HEK293 (cell line): ENCODE measurements around the gene SUN3.

Source experiments
- CTCF ChIA-PET: fragments of 350-600 bp; formaldehyde crosslinking; extraction: SDS; loops from one replicate; lab custom pipeline; 2021; ENCODE audit warnings: antibody characterized with exemption; lab: Yijun Ruan, JAX
- POLR2A ChIA-PET: fragments of 300-600 bp; formaldehyde crosslinking; extraction: SDS; loops from one replicate; lab custom pipeline; 2020; ENCODE audit warnings: antibody characterized with exemption, inconsistent platforms; lab: Yijun Ruan, JAX
- H3K27ac ChIP-seq: fragments of 200-500 bp; sonication (Bioruptor generic); 2 replicates; pipeline ENCODE4 v1.5.1; 2014; ENCODE audit warnings: low read depth, low read length, control low read depth, inconsistent platforms; ENCODE audit errors: extremely low read depth
- H3K36me3 ChIP-seq, 2 experiments: fragments of 200-500 bp in 1 of 2; sonication (Bioruptor generic) in 1 of 2; 1 replicate in 1 of 2; 2 replicates in 1 of 2; pipeline ENCODE4 v1.5.1; 2014 to 2017; ENCODE audit warnings: inconsistent platforms in 2 of 2, low read length in 2 of 2; ENCODE audit not compliant: control insufficient read depth in 2 of 2, insufficient read depth in 1 of 2
- H3K4me1 ChIP-seq: fragments of 200-500 bp; sonication (Bioruptor generic); 2 replicates; pipeline ENCODE4 v1.5.1; 2014; ENCODE audit warnings: mild to moderate bottlenecking, low read length, inconsistent platforms; ENCODE audit not compliant: control insufficient read depth, insufficient read depth
- H3K4me3 ChIP-seq: 2 replicates; pipeline ENCODE4 v1.5.1; 2011; ENCODE audit warnings: low read depth, mild to moderate bottlenecking, control low read depth, low read length, moderate library complexity
- H3K9me3 ChIP-seq: fragments of 200-500 bp; sonication (Bioruptor generic); 2 replicates; pipeline ENCODE4 v1.5.1; 2014; ENCODE audit warnings: low read depth, low read length, inconsistent platforms; ENCODE audit not compliant: control insufficient read depth, insufficient read depth
- BCL11A ChIP-seq: fragments of 450-650 bp; formaldehyde crosslinking; IDR thresholded peaks from 2 replicates; pipeline ENCODE4 v1.5.1; 2016; ENCODE audit warnings: low read depth, missing biosample characterization, missing genetic modification characterization
- RBAK ChIP-seq: fragments of 450-650 bp; formaldehyde crosslinking; IDR thresholded peaks from 2 replicates; pipeline ENCODE4 v1.5.1; 2016; ENCODE audit warnings: missing biosample characterization, missing genetic modification characterization
- REPIN1 ChIP-seq: fragments of 450-650 bp; formaldehyde crosslinking; IDR thresholded peaks from 2 replicates; pipeline ENCODE4 v1.5.1; 2017; ENCODE audit warnings: missing biosample characterization, missing genetic modification characterization, low read depth
- SCRT1 ChIP-seq: fragments of 450-650 bp; formaldehyde crosslinking; IDR thresholded peaks from 2 replicates; pipeline ENCODE4 v1.5.1; 2016; ENCODE audit warnings: missing biosample characterization, missing genetic modification characterization, borderline replicate concordance
- ZNF19 ChIP-seq: fragments of 450-650 bp; formaldehyde crosslinking; IDR thresholded peaks from 2 replicates; pipeline ENCODE4; 2016; ENCODE audit warnings: missing biosample characterization, missing genetic modification characterization, low read depth
- ZNF266 ChIP-seq: fragments of 450-650 bp; formaldehyde crosslinking; IDR thresholded peaks from 2 replicates; pipeline ENCODE4 v1.5.1; 2016; ENCODE audit warnings: missing biosample characterization, missing genetic modification characterization, low read depth
- ZNF335 ChIP-seq: fragments of 450-650 bp; formaldehyde crosslinking; conservative IDR thresholded peaks from 2 replicates; pipeline ENCODE4 v1.5.1; 2016; ENCODE audit warnings: missing biosample characterization, missing genetic modification characterization
- ZNF416 ChIP-seq: fragments of 450-650 bp; formaldehyde crosslinking; IDR thresholded peaks from 2 replicates; pipeline ENCODE4 v1.5.1; 2016; ENCODE audit warnings: missing biosample characterization, missing genetic modification characterization
- TF ChIP-seq, protein P1 (sequence below): fragments of 450-650 bp; formaldehyde crosslinking; IDR thresholded peaks from 2 replicates; pipeline ENCODE4 v1.5.1; 2016; ENCODE audit warnings: missing biosample characterization, missing genetic modification characterization
- TF ChIP-seq, protein P2 (sequence below): fragments of 450-650 bp; formaldehyde crosslinking; IDR thresholded peaks from 2 replicates; pipeline ENCODE4 v1.5.1; 2016; ENCODE audit warnings: missing biosample characterization, missing genetic modification characterization

SUN3 gene

DNA sequence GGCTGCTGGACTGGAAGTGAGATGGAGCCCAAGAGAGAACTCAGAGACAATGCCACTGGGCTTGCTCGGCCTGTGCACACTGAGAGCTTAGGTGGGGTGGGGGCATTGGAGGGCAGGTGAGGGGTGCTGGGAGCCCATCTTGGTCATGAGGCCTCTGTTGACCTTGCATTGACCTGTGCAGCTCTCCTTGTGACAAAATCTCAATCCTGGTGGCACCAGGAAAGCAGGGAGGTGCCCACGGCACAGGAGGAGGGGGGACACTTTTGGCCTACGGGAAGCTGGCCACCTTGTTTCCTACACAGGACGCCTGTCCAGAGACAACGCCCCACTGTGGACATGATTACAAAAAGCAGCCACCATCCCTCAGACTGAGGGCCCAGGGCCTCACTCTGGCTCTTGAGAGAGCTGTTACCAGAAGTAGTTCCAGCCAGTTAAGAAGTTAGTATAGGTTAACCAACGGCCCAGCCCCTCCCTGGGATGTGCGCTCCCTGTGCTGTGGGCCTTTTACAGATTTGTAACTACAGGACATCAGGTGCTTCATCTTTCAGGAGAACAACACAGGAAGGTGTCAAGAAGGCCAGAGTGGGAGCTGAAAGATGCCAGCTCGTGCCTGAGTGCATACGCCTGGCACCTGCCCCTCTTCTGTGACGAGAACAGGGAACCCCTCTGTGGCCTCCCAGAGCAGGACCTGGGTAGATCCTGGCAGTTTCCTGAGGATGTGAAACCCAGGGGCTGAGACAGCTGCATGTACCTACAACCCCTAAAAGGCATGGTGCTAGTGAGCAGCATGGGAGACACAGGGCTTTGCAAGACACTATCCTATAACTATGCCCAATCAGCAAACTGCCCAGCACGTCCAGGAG, 91.0 kb downstream of the SUN3 start:
- Histone ChIP-seq H3K4me3 (no peak overlapping the region), H3K36me3 (no peaks in the 10 kb centered on the region), H3K4me1 (no peaks in the 10 kb centered on the region), H3K9me3 (no peaks in the 10 kb centered on the region), H3K27ac (no peak overlapping the region)
- ChIA-PET POLR2A (interaction anchor here (0.7 to 0.8 kb wide), 2 partner anchors 44 to 163 kb away, joined by 3 to 4 read pairs; no protein-coding TSS in a partner anchor), CTCF (interaction anchor here (1.9 kb wide), 1 partner anchor 31 kb away, joined by 5 read pairs; no protein-coding TSS in a partner anchor)
- TF ChIP-seq ZNF266 (tag by site-specific recombination) = no peak
- TF ChIP-seq ZNF335 = no peak
- no peak for TF ChIP-seq RBAK
- no peak for TF ChIP-seq SCRT1 (tag by site-specific recombination)
- TF ChIP-seq, protein P1, sequence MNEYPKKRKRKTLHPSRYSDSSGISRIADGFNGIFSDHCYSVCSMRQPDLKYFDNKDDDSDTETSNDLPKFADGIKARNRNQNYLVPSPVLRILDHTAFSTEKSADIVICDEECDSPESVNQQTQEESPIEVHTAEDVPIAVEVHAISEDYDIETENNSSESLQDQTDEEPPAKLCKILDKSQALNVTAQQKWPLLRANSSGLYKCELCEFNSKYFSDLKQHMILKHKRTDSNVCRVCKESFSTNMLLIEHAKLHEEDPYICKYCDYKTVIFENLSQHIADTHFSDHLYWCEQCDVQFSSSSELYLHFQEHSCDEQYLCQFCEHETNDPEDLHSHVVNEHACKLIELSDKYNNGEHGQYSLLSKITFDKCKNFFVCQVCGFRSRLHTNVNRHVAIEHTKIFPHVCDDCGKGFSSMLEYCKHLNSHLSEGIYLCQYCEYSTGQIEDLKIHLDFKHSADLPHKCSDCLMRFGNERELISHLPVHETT (tag by site-specific recombination) = no peak
- no peak for TF ChIP-seq BCL11A (tag by site-specific recombination)
- TF ChIP-seq, protein P2, sequence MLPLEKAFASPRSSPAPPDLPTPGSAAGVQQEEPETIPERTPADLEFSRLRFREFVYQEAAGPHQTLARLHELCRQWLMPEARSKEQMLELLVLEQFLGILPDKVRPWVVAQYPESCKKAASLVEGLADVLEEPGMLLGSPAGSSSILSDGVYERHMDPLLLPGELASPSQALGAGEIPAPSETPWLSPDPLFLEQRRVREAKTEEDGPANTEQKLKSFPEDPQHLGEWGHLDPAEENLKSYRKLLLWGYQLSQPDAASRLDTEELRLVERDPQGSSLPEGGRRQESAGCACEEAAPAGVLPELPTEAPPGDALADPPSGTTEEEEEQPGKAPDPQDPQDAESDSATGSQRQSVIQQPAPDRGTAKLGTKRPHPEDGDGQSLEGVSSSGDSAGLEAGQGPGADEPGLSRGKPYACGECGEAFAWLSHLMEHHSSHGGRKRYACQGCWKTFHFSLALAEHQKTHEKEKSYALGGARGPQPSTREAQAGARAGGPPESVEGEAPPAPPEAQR (tag by site-specific recombination) = no peak
- TF ChIP-seq REPIN1 (tag by site-specific recombination) = no peak
- TF ChIP-seq ZNF416 = no peak
- TF ChIP-seq ZNF19 (tag by site-specific recombination) = no peak
